AG04450 (cell line): ENCODE data around the gene CRYBB2. TPM values are rescaled to one million over a fixed set of nuclear protein-coding genes. Genes with fewer than 3 reads are reported as not detected.
"Not testable (repeated sequence)": the region's sequence is repeated elsewhere in the genome, so short reads cannot be mapped to it uniquely, and the experiment has no call there.

Experiments
- CTCF ChIA-PET: fragments of 300-600, 350-600 bp; formaldehyde crosslinking; extraction: SDS; loops from one replicate; lab custom pipeline; 2022; ENCODE audit warnings: antibody characterized with exemption, inconsistent platforms; lab: Charles Lee
- POLR2A ChIA-PET: fragments of 350-600 bp; formaldehyde crosslinking; extraction: SDS; loops from one replicate; lab custom pipeline; 2021; ENCODE audit warnings: antibody characterized with exemption, inconsistent platforms; lab: Yijun Ruan, JAX
- DNase-seq: peaks from one replicate; pipeline ENCODE4 v3.0.0-alpha.2; 2011; ENCODE audit warnings: low read depth, low spot score
- H3K27ac ChIP-seq: one replicate; pipeline ENCODE4 v1.5.1; 2012; ENCODE audit warnings: low read depth, low read length, control low read depth
- H3K27me3 ChIP-seq: one replicate; pipeline ENCODE4 v1.6.0; 2012; ENCODE audit warnings: low read length; ENCODE audit not compliant: control insufficient read depth, insufficient read depth
- H3K4me3 ChIP-seq: 2 replicates; pipeline ENCODE4 v1.5.1; 2011; ENCODE audit warnings: mild to moderate bottlenecking, low read depth, low read length, control low read depth
- H3K9me3 ChIP-seq: 2 replicates; pipeline ENCODE4 v1.5.1; 2012; ENCODE audit warnings: low read length; ENCODE audit not compliant: control insufficient read depth, insufficient read depth
- polyA plus RNA-seq: library from polyadenylated mRNA; depleted of rRNA; stranded (reverse); fragments of >200 nt; gene quantifications from 2 replicates; pipeline ENCODE4 v1.2.3, GENCODE V29; 2011
- TF ChIP-seq, protein P1 (sequence below): IDR thresholded peaks from 2 replicates; pipeline ENCODE4 v1.5.1; 2011; ENCODE audit warnings: low read depth, low read length, control low read depth, inconsistent platforms

CRYBB2 gene
- polyA plus RNA-seq, 1 experiment = 1.7 TPM

DNA sequence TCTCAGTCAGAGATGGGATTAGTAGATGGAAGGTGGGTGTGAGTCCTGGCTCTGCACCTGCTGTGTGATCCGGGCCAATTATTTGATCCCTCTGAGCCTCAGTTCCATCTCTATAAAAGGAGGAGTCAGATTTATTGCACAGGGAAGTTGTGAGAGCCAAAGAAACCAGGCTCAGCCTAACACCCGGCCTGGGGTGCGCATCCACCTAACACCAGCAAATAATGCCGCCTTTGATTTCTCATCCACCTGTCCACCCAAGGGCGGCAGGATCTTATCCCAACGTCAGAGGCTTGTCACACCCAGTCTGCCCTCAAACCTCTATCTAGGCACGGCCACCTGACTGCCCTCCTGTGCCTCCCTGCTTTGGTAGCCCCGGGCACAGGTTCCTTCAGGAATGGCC, 2.4 kb downstream of the CRYBB2 start:
- no peak for DNase-seq
- H3K9me3 ChIP-seq = no peaks in the 10 kb centered on the region
- ChIA-PET POLR2A (no interaction called here), CTCF (interaction anchor here (0.8 kb wide), 1 partner anchor 20 kb away, joined by 3 read pairs; no protein-coding TSS in a partner anchor)
- TF ChIP-seq, protein P1, sequence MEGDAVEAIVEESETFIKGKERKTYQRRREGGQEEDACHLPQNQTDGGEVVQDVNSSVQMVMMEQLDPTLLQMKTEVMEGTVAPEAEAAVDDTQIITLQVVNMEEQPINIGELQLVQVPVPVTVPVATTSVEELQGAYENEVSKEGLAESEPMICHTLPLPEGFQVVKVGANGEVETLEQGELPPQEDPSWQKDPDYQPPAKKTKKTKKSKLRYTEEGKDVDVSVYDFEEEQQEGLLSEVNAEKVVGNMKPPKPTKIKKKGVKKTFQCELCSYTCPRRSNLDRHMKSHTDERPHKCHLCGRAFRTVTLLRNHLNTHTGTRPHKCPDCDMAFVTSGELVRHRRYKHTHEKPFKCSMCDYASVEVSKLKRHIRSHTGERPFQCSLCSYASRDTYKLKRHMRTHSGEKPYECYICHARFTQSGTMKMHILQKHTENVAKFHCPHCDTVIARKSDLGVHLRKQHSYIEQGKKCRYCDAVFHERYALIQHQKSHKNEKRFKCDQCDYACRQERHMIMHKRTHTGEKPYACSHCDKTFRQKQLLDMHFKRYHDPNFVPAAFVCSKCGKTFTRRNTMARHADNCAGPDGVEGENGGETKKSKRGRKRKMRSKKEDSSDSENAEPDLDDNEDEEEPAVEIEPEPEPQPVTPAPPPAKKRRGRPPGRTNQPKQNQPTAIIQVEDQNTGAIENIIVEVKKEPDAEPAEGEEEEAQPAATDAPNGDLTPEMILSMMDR = no peak
- no peak overlapping the region for H3K4me3 ChIP-seq
- no peaks in the 10 kb centered on the region for H3K27me3 ChIP-seq
- no peak overlapping the region for H3K27ac ChIP-seq

DNA sequence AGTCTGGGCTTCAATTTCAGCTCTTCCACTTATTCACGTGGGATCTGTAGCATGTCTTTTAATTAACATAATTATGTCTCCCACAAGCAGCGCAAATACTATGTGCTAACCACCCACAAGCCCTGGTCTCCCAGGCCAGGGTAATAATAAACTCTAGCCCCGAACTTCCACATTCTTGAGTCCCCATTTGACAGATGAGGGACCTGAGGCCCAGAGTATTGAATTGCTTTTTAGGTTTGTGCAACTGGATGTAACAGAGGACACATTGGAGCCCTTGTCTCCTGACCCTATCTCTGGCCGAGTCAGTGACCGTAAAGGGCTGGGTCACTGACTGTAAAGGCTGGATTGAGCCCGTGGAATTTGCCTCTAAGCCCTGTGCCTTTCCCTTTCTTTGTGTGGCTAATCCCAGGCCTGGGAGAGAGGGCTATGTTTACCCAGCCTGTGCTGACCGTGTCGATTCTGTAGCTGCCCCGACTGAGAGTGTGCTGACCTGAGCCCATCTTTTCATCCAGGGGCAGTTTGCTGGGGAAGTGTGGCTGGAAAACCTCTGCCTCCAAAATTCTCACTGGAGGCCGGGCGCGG, 3.9 kb downstream of the CRYBB2 start:
- ChIA-PET POLR2A (no interaction called here), CTCF (interaction anchor here (0.8 kb wide), 1 partner anchor 21 kb away, joined by 3 read pairs; no protein-coding TSS in a partner anchor)
- Histone ChIP-seq H3K27ac (no peak overlapping the region), H3K27me3 (no peaks in the 10 kb centered on the region), H3K9me3 (no peaks in the 10 kb centered on the region), H3K4me3 (no peak overlapping the region)
- TF ChIP-seq, protein P1 = no peak
- DNase-seq = no peak

DNA sequence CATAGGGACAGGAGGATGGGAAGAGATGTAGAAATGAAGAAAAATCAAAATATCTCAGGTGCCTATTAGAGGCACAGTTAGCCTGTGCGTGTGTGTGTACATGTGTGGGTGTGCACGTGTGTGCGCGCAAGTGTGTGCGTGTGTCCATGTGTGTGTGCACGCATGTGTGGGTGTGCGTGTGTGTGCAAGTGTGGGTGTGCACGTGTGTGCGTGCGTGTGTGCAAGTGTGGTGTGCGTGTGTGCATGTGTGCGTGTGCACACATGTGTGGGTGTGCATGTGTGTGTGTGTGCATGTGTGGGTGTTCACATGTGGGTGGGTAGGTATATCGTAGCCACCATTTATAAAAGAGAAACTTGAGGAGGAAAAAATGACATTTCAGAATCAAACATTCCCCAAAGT, 9.4 kb downstream of the CRYBB2 start:
- Histone ChIP-seq H3K9me3 (no peaks in the 10 kb centered on the region), H3K4me3 (no peak overlapping the region), H3K27ac (no peak overlapping the region), H3K27me3 (no peaks in the 10 kb centered on the region)
- CTCF ChIA-PET = no interaction called here
- no peak for DNase-seq
- POLR2A ChIA-PET = no interaction called here
- TF ChIP-seq, protein P1 = no peak

DNA sequence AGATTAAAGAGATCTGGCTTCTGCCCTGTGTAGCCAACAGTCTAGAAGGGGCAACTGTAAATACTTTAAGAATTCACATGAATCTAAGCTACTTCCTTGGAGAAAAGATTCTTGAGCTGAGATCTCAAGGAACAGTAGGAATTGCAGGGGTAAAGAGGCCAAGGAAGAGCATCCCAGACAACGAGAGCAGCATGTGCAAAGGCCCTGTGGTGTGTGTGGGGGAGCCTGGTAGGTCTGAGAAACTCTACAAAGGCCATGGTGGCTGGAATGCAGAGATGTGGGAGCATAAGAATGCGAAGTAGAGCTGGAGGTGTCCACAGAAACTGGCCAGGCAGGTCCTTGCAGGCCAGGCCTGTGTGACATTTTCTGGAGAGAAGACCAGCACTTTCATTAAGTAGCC, 11.3 kb downstream of the CRYBB2 start:
- H3K27ac ChIP-seq, DNase-seq, H3K9me3 ChIP-seq, CTCF ChIA-PET, H3K27me3 ChIP-seq, H3K4me3 ChIP-seq: not testable (repeated sequence)
- POLR2A ChIA-PET = interaction anchor here (0.6 kb wide), 1 partner anchor 103 kb away, joined by 4 read pairs; no protein-coding TSS in a partner anchor

DNA sequence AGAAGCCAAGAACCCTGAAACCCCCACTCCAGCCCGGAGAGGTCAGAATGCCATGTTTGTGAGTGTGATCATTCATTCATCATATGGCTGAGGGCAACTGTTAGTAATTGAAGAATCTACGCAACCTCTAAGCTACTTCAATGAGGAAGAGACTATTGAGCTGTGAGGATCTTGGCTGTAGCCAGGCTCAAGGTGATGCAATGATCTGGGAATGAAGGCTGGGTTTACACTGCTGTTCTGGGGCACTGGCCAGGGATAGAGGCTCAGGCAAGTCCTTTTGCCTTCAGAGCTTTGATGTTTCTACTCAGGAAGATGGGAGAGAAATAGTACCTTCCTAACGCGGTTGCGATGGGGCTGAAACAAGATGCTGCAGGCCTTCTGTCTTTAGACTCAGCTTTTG, 12.9 kb downstream of the CRYBB2 start:
- ChIA-PET POLR2A (no interaction called here), CTCF (interaction anchor here (1.3 kb wide), 1 partner anchor 541 kb away, joined by 4 read pairs; no protein-coding TSS in a partner anchor)
- Histone ChIP-seq H3K27ac (no peak overlapping the region), H3K9me3 (no peaks in the 10 kb centered on the region; the same call in 1 of the 2 replicates), H3K4me3 (no peak overlapping the region), H3K27me3 (no peaks in the 10 kb centered on the region)
- no peak for DNase-seq
- TF ChIP-seq, protein P1 = no peak

DNA sequence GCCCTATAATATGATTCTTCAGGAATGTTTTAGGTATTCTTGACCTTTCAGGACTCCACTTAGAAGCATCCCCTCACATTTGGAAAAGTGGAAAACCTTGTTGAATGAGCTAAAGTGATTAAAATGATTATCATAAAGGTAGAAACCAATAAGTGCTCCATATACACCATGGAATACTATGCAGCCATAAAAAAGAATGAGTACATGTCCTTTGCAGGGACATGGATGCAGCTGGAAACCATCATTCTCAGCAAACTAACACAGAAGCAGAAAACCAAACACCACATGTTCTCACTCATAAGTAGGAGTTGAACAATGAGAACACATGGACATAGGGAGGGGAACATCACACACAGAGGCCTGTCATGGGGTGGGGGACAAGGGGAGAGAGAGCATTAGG, 14.3 kb downstream of the CRYBB2 start:
- H3K27me3 ChIP-seq, CTCF ChIA-PET, POLR2A ChIA-PET, H3K9me3 ChIP-seq, H3K27ac ChIP-seq, DNase-seq, H3K4me3 ChIP-seq: not testable (repeated sequence)
